Right cardiac atrium (tissue), 5 donors: ENCODE data around the gene SCRG1. TPM values are rescaled to one million over a fixed set of nuclear protein-coding genes. Genes with fewer than 3 reads are reported as not detected.

ENCODE experiments used
- ATAC-seq, 2 donors: fragments of 200-7000 bp; cut with Tn5 transposase; one replicate each; pipeline versions ENCODE4 v1.8.0 to v1.9.1; 2020; ENCODE audit warnings: moderate library complexity in 2 of 2, mild to moderate bottlenecking in 1 of 2
- DNase-seq, 3 donors: peaks; one replicate each; pipeline ENCODE4 v3.0.0-alpha.2; 2020
- H3K27ac ChIP-seq: one replicate; pipeline ENCODE4 v1.5.1; 2013; ENCODE audit warnings: mild to moderate bottlenecking, low read length, control low read depth, moderate library complexity
- H3K27me3 ChIP-seq: one replicate; pipeline ENCODE4 v1.6.1; 2013; ENCODE audit not compliant: control insufficient read depth, insufficient read depth
- H3K4me1 ChIP-seq: one replicate; pipeline ENCODE4 v1.6.1; 2013; ENCODE audit warnings: low read length; ENCODE audit not compliant: control insufficient read depth, insufficient read depth
- H3K4me3 ChIP-seq: one replicate; pipeline ENCODE4 v1.5.1; 2013; ENCODE audit warnings: low read length, control low read depth
- H3K9me3 ChIP-seq: one replicate; pipeline ENCODE4 v1.6.1; 2013; ENCODE audit warnings: low read length; ENCODE audit not compliant: control insufficient read depth
- WGBS: extraction: QIAGEN DNeasy Blood & Tissue Kit; methylation state at CpG from one replicate; pipeline ENCODE4 v1.1.7; 2013; 5-methylcytosine and 5-hydroxymethylcytosine counted together
- intact Hi-C, 4 donors: fragments of 100-400 bp; cut with DNase I; formaldehyde crosslinking; loops; one replicate each; pipeline versions ENCODE4 v1.11.0 to v1.14.0; 2022 to 2023
- polyA plus RNA-seq: library from polyadenylated mRNA; stranded (reverse); fragments of 200-250 nt; gene quantifications from one replicate; pipeline ENCODE4 v1.2.3, GENCODE V29; 2013
- total RNA-seq, 4 donors: library from RNA; stranded (reverse); fragmentation: NEBNext Ultra II Directional; extraction: Animal tissue kit (Norgen Biotek cat#: 25700); gene quantifications; one replicate each; pipeline ENCODE4 v1.2.1, GENCODE V29; 2021
- donor health status: healthy with polysubstance abuse.
- donor health status: DM: no; HTN: yes; CAD: no.
- donor health status: DM: no; HTN: no; CAD: no.
- donor health status: DM: no; HTN: yes; CAD: no; lungs with severe emphysema.
- donor health status: DM: yes; HTN: yes; CAD: no.

The SCRG1 gene
- total and polyA plus RNA-seq, 5 donors: 0.71 to 2.4 (median 1.5) TPM

- H3K4me1 ChIP-seq: peaks cover 2% of the 10 kb centered on the region
- H3K4me3 ChIP-seq: no peak overlapping the region
- ATAC-seq: no peak
- DNase-seq: no peak
- no peaks in the 10 kb centered on the region for H3K27me3 ChIP-seq
- no peak overlapping the region for H3K27ac ChIP-seq
- intact Hi-C loops: no loop called here
- WGBS: 87% methylated on average over 3 of the region's 3 CpGs
- H3K9me3 ChIP-seq: no peaks in the 10 kb centered on the region
Measured at GRCh38 chr4:173362666-173363065, 36.2 kb downstream of the SCRG1 start.

- H3K4me1 ChIP-seq: peaks cover 2% of the 10 kb centered on the region
- DNase-seq (no peak), ATAC-seq (no peak)
- intact Hi-C loops: no loop called here
- 57% methylated on average over 5 of the region's 5 CpGs for WGBS
- no peak overlapping the region for H3K4me3 ChIP-seq
- H3K9me3 ChIP-seq: no peaks in the 10 kb centered on the region
- no peaks in the 10 kb centered on the region for H3K27me3 ChIP-seq
- H3K27ac ChIP-seq: no peak overlapping the region
Measured at GRCh38 chr4:173360587-173361221, 38.2 kb downstream of the SCRG1 start.

GRCh38 chr4:173357939-173358338 is 41.0 kb downstream of the SCRG1 start:
- no peaks in the 10 kb centered on the region for H3K27me3 ChIP-seq
- no peak overlapping the region for H3K27ac ChIP-seq
- ATAC-seq (no peak), DNase-seq (no peak)
- no peaks in the 10 kb centered on the region for H3K9me3 ChIP-seq
- no peak overlapping the region for H3K4me3 ChIP-seq
- intact Hi-C loops: no loop called here
- WGBS: 82% methylated on average over 2 of the region's 2 CpGs
- H3K4me1 ChIP-seq: no peaks in the 10 kb centered on the region

GRCh38 chr4:173347467-173347866 is 51.4 kb downstream of the SCRG1 start:
- intact Hi-C loops: no loop called here
- no peaks in the 10 kb centered on the region for H3K27me3 ChIP-seq
- no peak overlapping the region for H3K4me3 ChIP-seq
- H3K27ac ChIP-seq: no peak overlapping the region
- WGBS: 100% methylated on average over 1 of the region's 1 CpG
- no peaks in the 10 kb centered on the region for H3K9me3 ChIP-seq
- DNase-seq: no peak
- no peaks in the 10 kb centered on the region for H3K4me1 ChIP-seq
- no peak for ATAC-seq

- H3K27ac ChIP-seq: no peak overlapping the region
- no peaks in the 10 kb centered on the region for H3K4me1 ChIP-seq
- H3K27me3 ChIP-seq: no peaks in the 10 kb centered on the region
- H3K4me3 ChIP-seq: no peak overlapping the region
- DNase-seq (no peak), ATAC-seq (no peak)
- intact Hi-C loops: no loop called here
- 49% methylated on average over 2 of the region's 2 CpGs for whole genome bisulfite sequencing
- no peaks in the 10 kb centered on the region for H3K9me3 ChIP-seq
Measured at GRCh38 chr4:173346074-173346473, 52.8 kb downstream of the SCRG1 start.

GRCh38 chr4:173345648-173346047 is 53.3 kb downstream of the SCRG1 start:
- 57% methylated on average over 2 of the region's 2 CpGs for WGBS
- Histone ChIP-seq H3K4me1 (no peaks in the 10 kb centered on the region), H3K4me3 (no peak overlapping the region), H3K27me3 (no peaks in the 10 kb centered on the region), H3K9me3 (no peaks in the 10 kb centered on the region), H3K27ac (no peak overlapping the region)
- DNase-seq: no peak
- ATAC-seq: no peak
- intact Hi-C loops: no loop called here

- peak in 1 of 2 donors; percentile 63 for ATAC-seq
- no peak overlapping the region for H3K4me3 ChIP-seq
- no peak for DNase-seq
- WGBS: 74% methylated on average over 3 of the region's 3 CpGs
- no peaks in the 10 kb centered on the region for H3K9me3 ChIP-seq
- intact Hi-C loops: no loop called here
- no peaks in the 10 kb centered on the region for H3K27me3 ChIP-seq
- no peaks in the 10 kb centered on the region for H3K4me1 ChIP-seq
- H3K27ac ChIP-seq: no peak overlapping the region
Measured at GRCh38 chr4:173343832-173344397, 55.0 kb downstream of the SCRG1 start.

- no peak for DNase-seq
- WGBS: 97% methylated on average over 2 of the region's 2 CpGs
- no peaks in the 10 kb centered on the region for H3K4me1 ChIP-seq
- ATAC-seq: no peak
- H3K27me3 ChIP-seq: no peaks in the 10 kb centered on the region
- no peaks in the 10 kb centered on the region for H3K9me3 ChIP-seq
- no peak overlapping the region for H3K27ac ChIP-seq
- intact Hi-C loops: no loop called here
- no peak overlapping the region for H3K4me3 ChIP-seq
Measured at GRCh38 chr4:173337463-173337862, 61.5 kb downstream of the SCRG1 start.

GRCh38 chr4:173334891-173335752 is 63.8 kb downstream of the SCRG1 start:
- Histone ChIP-seq H3K4me1 (no peaks in the 10 kb centered on the region), H3K27ac (peak overlapping the region; percentile 79), H3K9me3 (no peaks in the 10 kb centered on the region), H3K4me3 (peak overlapping the region; percentile 90), H3K27me3 (no peaks in the 10 kb centered on the region)
- intact Hi-C loops: loop anchor here in 3 of 4 donors (5.0 kb wide), 1 partner anchor 37 kb away; the partner anchor contains the start of gene SAP30 (in 3 of the 3)
- DNase-seq (peak; percentile 54 to 89 (median 88)), ATAC-seq (peak; percentile 68 to 74)
- WGBS: 2% methylated on average over 52 of the region's 52 CpGs
